GM10847 (cell line): ENCODE results near the gene ROBO2.

Experiments used
- POLR2A ChIP-seq: IDR thresholded peaks from 2 replicates; pipeline ENCODE4 v1.6.1; 2011; ENCODE audit not compliant: insufficient read length; ENCODE audit errors: extremely low read depth

The ROBO2 gene

DNA sequence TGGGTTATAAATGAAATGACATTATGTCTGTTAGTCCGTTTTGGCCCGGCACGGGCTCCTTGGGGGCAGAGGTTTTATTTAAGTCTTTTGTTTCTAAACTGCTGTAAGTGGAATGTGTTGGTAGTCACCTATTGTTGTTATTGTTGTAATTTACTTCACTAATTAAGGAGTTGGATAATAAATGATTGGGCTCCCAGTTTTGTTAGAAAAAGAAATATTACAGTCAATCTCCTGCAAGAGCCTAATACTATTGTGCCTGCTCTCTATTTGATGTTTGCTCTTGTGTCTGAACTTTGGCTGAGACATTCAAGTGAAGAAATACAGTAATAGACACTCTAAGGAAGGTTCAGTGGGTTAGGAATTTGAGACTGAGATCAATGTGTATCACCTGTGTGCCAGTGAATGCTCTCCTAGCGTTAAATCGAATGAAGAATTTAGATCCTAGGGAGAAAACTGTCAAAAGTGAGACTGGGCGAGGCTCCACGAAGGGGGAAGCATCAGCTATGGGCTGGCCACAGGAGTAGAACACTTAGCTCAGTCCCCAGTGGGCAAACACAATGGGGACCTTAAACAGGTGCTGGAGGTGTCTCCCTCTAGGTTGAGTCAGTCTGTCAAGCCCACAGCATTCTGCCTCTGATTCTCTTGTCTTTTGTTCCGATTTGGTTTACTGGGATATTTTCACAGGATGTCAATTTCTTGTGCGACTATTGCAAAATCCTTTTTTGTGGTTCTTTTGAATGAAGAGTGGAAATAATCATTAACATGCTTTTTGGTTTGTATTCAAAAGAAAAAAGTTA, 1.2 kb downstream of the ROBO2 start:
- no peak for TF ChIP-seq POLR2A

DNA sequence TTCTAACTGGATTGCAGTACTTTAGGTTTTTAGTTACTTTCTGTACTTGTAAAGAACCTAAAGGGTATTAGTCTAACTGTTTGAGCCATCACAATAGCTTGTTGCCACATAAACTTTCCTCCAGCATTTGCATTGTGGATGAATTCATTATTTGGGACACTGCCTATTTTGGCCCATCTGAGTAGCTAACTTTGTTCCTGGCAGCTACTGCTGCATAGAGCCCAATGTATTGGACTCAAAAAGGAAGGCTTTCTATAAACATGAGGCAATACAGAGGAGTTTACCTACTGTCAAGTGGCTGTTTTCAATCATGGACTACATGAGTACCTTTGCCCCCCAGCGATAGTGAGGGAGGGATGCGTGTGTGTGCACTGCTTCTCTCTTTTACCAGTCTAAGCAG, 1.9 kb downstream of the ROBO2 start:
- TF ChIP-seq POLR2A = no peak

DNA sequence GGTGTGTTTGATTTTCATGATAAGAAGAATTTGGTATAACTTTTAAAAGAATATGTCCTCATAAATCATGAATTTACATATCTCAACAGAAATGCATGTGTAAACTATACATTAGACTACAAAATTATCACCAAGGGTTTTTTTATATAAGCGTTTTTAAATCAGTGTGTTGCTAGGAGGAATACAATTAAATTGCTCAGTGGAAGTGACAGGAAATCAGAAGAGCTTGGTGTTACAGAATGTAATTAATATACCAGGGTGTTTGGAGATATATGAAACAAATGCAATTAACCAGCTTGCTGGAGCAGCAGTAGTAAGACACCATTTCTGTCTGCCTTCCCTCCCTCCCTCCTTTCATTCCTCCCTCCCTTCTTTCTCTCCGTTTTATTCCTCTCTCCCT, 2.4 kb downstream of the ROBO2 start:
- TF ChIP-seq POLR2A = no peak

DNA sequence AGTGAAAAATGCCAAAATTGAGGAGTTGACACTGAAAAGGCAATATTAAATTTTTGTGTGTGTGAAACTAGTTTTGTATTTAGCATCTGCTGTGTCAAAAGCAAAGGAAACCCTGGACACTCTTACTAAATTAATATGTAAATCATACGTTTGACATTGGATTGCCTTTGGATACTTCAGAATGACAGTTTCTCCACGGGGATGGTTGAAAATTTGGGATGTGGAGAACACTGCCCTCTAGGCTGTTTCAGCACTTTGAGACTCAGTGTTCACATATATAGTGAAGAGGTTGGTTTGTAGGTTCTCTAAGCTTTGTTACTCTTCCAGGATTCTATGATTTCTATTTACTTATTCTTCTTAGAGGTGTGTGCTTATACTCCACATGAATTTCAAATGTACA, 3.0 kb downstream of the ROBO2 start:
- TF ChIP-seq POLR2A = no peak

DNA sequence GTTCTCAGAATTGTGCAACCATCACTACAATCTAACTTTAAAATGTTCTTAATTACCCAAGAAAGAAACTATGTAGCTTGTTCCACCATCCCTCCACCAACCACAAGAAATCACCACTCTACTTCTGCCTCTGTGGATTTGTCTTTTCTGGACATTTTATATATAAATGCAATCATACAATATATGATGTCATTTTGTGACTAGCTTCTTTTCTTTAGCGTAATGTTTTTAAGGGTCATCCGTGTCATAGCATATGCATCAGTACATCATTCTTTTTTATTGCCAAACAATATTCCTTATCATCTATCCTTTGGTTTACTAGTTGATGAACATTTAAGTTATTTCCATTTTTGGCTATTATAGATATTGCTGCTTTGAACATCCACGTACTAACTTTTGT, 5.8 kb downstream of the ROBO2 start:
- TF ChIP-seq POLR2A = no peak

DNA sequence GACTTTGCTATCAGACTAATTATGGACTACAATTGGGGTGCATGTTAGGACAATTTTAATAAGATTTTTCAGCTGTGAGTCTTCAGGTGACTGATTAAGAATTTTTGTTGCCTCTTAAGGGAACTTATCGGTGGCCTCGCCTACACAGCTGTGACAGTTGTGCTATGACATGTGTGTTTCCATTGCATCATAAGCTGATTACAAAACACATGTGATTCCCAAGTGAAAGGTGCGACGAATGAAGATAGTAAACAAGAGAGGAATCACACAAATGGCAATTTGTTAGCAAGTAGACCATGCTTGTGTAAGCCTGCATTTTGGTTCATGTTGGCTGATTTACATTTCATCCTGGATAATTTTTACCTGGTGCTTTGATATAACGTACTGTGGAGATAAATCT, 8.3 kb downstream of the ROBO2 start:
- TF ChIP-seq POLR2A = no peak

DNA sequence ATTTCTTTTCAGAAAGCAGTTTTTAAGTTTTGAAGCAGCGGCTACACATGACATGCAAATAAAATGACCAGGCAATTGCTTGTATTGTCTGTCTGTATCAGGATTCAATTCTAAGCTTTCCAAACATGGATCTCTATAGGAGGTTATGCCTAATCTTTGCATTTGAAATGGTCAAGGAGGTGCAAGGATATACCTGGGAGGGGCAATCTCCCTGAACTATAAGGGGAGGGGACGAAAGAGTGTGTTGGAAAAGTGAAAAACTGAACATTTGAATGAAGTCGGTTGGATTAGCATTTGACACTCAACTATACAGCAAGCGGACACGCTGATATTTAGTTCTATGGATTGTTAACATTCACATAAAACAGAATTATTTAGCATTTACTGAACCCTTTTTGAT, 11.7 kb downstream of the ROBO2 start:
- TF ChIP-seq POLR2A = no peak

DNA sequence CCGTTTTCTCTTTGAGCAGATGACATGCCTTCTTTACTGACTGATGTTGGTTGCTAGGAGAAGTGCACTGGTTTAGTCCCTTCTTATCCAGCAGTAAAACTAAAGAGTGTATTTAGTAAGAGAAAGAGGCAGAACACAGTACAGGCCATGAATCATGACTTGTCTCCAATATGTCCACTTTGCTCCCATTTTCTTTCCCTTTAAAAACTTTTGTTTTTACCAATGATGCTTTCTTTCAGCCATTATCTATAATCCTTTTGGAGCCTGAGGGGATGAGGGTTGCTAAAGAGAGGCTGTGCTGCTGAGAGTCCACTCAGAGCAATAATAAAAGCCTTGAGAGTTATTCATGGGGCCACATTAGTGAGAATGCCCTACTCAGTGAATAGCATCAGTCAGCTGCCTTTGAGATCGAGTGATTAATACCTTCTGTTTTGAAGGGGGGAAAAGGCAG, 12.2 kb downstream of the ROBO2 start:
- TF ChIP-seq POLR2A = no peak

DNA sequence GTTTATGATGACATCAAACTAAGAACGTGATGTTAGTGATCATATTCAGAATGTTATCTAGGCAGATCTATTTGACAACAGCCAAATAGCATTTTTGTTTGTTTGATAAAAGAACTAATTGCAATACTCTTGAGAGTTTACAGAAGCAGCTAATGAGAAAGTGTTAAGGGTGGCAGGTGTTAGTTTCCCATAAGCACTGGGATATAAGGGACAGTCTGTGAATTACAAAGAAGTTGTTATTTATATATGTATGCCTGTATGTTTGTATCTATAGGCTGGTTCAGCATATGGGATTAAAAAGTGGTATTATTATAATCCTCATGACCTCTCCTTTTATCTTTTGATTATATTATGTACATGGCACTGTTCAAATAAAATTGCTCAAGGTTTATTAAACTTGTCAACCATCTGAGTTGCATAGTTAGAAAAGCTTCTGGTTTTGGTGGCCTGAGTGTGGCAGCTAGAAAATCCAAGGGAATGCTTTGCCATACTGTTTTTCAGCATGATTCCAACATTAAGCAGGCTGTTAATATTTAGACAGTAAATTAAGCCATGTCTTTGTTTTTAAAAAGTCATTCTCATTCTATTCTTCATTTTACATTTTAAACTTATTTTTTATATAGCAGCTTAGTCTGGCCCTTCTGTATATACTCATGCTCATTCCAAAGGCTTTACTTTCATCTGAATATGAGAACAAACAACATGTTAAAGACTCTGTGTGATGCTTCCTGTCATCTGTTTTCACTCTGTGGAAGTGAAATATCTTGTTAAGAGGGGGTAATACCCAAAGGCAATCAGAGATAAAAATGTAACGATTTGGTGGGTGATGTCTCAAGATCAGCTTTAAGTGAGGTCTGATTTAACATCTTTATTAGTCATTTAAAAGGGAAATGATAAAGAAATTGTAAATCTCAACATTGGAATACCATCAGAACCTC, 13.1 kb downstream of the ROBO2 start:
- no peak for TF ChIP-seq POLR2A

DNA sequence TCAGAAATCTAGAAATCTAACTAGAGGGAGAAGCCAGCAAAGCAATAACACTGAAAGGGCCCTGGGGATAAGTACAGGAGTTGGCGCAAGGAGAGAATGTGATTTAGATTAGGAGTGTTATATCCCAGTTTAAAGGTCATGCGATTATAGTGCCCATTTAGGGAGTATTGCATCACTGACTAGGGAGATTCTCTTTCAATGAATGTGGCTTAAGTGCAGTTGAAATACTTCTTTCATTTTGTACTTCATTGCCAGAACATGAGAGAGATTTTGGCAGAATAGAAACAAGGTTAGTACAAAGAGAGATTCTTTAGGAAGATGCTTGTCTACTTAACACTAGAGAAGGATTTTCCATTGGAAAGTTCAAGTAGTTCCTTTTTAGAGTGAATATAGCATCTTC, 13.9 kb downstream of the ROBO2 start:
- TF ChIP-seq POLR2A = no peak

DNA sequence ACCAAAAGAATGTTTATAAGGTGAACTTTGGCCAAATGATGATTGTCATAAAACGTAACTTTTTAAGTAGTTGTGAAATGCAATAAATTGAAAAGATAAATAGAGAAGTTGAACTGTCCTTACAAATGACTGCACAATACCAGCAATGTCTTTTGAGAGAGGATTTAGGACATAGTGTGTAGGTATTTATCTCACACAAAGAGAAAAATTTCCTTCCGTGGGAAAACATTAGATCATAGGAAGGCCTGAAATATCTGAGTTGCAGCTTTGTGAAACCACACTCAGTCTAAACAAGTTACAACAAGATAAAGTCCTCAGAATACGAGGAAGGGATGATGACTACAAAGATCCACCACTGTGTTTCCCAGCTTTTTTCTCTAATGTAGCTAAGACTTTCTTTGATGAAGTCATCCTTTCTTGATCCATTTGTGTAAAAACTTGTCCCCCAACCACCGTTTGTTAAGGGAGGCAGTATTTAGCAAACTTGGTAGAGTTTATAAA, 16.0 kb downstream of the ROBO2 start:
- no peak for TF ChIP-seq POLR2A

DNA sequence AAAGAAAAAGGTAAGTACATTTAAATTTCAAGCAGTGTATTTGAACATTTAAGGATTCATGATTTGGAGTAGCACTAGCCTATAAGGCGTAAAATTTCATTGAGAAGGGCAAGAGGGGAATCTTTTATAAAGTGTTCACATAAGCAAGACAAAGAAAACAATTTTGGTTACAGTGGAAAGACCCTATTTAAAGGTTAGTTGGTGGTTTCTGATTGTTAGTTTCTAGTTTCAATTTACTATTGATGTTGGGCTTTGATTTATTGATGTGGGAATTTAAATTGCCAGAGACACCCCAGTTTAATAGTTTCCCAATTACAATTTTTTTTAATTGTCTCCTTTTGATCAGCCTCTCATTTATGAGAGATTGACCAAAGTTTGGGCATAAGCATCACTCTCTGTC, 19.5 kb downstream of the ROBO2 start:
- TF ChIP-seq POLR2A = no peak

DNA sequence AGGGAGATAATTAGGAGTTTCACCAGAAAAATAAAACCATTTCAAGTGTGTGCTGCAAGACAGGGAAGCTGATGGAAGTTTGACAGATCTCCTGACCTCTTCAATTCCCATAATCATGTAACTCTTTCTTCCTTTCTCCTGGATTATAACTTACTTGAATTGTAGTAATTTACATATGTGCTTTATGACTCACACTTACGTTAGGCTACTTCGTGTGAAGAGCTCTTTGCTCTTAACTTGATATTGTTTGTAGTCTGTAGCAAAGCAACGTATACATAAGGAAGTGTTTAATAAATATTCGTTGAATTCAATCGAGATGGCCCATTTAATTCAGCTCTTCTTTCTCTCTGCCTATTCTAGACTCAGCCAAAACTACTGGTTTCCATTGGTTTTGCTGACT, 23.5 kb downstream of the ROBO2 start:
- TF ChIP-seq POLR2A = no peak

DNA sequence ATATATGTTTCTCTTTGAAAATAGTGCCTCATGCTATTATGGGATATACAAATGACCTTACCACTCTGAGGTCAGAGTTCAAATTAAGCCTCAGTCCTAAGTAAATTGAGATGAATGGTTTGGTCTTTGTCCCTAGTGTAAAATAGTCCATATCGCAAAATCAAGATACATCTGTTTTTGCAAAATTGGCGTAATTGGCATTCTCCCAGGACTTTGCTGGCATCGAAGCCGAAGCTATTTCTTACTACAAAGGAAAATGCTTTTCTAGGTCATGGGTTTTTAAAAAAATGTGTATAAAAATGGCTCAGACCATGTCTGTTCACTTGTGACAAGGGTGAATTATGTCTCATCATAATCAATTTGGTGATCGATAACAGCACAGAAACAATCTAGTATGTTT, 25.9 kb downstream of the ROBO2 start:
- no peak for TF ChIP-seq POLR2A

DNA sequence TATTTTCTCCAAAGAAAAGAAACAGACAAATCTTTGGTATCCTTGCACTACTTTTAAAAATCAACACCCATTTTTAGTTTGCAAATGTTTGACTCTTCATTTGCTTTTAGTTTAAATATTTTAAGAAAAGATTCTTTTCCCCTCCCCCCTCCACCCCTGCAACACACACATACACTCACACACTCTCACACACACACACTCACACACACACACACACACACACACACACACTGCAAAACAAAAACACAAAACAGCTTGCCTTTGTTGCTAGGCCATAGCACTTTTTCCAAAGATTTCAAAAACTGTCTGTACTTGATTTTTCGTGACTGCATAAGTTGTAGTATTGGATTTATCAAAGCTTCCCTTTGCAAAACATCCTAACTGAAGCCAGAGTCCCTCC, 26.9 kb downstream of the ROBO2 start:
- TF ChIP-seq POLR2A = no peak

DNA sequence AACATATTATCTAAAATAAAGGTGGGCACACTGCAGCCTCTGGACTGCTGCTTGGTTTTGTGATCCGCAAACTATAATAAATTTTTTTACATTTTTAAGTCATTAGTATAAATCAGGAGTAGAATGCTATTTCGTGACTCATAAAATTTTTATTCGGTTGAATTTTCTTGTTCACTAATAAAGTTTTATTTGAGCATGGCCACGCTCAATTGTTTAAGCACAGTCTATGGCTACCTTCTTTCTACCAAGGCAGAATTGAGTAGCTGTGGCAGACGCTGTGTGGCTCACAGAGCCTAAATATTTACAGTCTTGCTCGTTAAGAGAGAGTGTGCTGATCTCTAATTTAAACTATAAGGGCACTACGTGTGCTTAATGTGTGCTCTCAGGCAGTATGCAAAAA, 28.9 kb downstream of the ROBO2 start:
- no peak for TF ChIP-seq POLR2A
